ENCODE measurements around the gene DDR2.

The DDR2 gene

DNA sequence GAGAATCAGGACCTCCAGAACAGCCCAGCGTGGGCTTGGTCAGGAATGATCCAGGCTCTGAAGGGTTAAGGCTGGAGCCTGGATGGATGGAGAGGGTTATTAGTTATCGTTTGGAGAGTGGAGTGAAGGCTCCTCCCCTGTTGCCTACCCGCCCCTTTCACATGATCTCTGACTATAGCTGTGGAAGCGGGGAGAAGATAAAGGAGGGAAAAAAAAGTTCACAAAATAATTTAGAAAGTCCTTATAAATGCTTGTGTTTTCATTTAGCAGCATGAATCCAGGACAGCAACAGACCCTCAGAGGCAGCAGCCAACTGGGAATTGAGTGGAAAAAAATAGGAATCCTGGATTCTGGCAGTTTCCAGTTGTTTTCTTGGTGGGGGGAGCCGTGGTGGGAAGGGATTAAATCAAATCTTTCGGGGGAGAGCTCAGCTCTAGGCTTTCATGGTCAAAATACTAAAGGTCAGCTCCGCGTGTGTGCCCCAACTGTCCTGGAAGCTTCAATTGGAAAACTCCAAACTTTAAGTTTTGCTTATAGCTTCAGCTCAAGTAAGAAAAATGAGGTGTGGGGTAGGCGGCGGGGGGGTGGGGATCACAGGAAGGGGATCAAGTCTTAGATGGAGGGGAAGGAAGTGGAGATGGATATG is 595 bp upstream of the DDR2 start:
- peak; percentile 47 for DNase-seq

DNA sequence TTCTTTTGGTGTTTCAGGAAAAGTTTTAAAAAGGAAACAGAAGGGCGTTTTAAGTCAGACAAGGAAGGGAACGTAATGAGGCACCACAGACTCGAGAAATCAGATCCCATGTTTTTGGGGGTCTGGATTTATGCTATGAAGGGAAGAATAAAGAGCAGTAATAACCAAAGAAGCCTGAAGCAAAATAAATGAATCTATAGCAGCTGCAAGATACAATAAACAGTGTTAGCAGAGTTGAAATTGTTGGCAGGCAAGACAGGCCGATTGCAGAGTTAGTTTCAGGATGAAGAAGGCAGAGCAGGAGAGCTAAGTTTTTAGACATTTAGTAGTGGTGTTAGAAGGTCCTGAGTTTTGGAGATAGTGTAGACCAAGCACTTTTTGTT is 425 bp downstream of the DDR2 start:
- no peak for DNase-seq

DNA sequence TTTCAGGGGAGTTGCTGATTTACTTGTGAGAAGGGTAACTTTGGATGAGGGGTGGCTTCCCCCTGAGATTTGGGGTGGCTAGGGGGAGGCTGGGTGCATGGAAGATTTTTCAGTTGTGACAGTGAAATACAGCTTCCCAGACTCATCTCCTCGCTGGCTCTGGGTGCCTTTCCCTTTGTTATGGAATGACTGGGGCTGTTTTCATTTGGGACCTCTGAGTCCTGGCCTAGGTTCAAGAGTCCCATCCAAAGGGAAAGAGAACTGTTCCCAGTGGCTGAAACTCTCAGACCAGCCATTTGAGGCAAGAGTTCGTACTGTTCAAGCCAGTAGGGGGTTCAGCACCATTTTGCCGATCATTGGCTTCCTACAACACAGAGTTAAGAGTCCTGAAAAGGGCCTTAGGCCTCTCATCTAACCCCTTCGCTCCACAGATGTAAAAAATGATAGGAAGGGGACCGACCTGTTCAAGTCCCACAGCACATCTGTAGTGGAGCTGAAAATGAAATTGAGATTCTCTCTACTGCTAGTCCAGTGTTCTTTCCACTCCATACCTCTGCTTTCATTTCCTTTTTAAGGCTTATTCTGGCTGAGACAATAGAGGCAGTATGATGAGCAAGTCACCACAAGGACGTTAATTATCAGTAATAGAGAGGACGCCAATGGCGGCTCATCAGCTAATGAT is 958 bp downstream of the DDR2 start:
- peak; percentile 62 for DNase-seq

DNA sequence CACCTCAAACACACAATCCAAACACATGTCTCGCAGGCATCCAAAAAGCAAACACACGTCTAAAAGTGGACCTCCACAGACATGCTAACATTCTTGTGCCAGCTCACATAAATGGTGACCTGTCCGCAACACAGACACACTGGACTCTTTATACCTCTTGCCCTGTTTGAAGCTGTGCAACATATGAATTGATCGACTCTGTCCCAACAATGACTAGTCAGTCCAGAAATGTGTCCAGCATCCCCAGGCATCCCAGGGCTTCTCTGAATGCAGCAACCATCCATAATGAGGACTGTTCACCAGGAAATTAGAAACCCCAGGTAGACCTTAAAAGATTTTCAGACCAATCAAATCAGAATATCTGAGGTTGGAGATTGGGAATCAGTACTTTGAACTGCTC is 3.2 kb downstream of the DDR2 start:
- no peak for DNase-seq

DNA sequence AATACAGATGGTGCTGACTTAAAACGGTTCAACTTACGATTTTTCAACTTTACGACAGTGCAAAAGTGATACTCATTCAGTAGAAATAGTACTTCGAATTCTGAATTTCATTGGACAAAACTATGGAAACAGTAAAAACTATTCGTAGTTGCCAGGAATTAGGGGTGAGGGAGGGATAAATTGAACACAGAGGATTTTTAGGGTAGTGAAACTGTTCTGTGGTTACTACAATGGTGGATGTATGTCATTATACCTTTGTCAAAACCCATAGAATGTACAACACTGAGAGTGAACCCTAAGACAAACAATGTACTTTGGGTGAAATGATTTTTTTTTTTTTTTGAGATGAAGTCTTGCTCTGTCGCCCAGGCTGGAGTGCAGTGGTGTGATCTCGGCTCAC is 7.5 kb downstream of the DDR2 start:
- DNase-seq: no peak

DNA sequence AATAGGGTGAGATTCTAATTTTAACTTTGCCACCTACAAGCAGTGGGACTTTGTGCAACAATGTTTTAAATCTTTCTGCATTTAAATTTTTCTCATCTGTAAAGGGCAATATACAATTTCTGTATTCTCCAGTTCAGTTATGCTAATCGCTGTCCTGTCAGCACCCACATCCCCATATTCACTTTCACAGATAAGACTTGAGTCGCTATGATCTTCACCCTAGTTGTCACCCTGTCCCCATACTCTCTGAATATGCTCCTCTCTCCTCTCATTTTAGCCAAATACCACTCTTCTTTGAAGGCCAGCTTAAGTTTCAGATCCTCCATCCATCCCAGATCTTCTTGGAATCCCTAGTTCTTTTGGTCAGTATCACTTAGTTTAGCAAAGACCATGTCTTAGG is 8.8 kb downstream of the DDR2 start:
- no peak for DNase-seq

DNA sequence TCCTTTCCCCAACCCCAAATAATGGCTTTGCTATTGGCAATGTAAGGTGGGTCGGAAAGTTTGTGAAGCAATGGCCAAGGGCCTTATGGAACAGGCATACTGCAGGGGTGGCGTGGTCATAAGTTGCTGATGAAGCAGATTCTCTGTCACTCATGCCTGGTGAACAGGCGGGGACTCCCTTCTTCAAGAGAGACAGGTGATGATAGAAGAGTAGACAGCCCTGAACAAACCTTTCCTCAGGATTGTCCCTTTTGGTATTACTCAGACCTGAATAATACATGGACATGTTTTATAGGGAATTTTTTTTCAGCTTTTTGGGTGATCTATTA is 12.7 kb downstream of the DDR2 start:
- no peak for DNase-seq

DNA sequence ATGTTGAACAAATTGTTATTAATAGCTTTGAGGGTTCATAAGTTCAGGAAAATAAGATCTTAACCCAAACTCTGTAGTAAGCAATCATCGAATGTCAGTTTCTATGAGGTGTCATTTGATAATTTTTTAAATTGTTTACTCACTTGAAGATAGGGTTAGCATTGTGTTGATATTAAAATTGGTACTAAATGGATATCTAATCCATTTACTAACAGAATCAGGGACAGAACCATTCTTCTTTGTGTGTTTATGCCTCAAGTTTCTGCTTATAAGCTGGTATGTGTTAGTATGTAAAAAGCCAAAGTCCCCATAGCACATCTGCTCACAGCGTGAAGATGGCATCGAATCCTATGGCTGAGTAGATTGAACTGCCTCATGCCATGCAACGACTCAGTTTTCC is 13.4 kb downstream of the DDR2 start:
- DNase-seq: no peak

DNA sequence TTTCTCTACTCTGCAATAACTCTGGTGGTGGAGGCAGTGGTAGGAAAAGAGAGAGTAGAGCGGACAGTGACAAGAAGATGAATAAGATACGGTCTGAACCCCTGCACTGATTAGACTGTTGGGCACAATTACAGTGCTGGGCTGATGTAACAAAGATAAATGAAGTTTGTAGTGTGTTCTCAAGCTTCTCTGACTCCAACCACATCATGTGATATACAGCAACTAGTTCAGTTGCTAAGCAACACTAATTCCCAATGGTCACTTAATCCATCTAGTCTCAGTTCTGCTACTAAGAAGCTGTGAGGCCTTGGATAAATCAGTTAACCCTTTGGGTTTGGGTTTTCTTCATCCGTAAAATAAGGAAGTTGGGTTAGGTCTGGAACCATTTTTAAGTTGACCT is 17.3 kb downstream of the DDR2 start:
- DNase-seq: no peak

DNA sequence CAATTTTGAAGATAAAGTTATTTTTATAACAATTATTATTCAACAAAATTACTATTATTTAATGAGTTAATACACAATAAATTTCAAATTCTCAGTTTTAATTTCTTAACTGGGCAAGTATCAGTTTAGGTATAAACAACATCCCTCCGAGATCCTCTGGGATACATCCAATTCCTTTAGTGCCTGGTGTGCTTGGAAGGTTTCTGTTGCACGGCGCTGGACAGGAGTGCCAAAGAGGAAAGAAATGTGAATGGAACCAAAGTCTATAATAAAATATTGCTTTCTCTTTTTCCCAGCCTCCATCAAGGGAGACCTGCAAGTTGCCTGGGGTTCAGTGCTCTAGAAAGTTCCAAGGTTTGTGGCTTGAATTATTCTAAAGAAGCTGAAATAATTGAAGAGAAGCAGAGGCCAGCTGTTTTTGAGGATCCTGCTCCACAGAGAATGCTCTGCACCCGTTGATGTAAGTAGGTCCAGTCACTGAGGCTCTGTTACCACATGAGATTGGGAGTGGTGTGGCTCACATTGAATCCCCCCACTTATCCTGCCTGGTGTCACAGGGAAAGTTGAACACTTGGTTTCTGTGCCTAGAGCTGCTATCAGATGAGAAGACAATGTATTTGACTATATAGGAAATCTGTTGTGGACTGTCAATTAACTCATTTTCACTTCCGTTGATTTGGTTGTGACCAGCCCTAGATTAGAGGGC is 22.8 kb downstream of the DDR2 start:
- no peak for DNase-seq

DNA sequence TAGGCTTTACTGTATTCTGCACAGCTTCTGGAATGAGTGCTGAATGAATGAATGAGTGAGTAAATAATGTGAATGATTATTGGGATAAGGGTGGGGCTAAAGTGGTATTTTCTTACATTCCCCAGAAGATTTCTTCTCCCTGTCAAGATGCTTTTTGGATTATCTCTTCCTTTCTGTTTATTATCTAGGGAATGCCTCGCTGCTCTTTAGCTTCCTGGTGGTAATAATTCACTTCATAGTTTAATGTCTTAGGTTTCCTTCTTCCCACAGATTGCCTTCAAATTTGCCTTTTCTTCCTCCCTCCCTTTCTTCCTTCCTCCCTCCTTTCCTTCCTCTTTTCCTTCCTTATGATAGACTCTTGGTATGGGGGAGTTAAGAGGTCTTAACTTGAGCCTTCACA is 24.0 kb downstream of the DDR2 start:
- DNase-seq: no peak

DNA sequence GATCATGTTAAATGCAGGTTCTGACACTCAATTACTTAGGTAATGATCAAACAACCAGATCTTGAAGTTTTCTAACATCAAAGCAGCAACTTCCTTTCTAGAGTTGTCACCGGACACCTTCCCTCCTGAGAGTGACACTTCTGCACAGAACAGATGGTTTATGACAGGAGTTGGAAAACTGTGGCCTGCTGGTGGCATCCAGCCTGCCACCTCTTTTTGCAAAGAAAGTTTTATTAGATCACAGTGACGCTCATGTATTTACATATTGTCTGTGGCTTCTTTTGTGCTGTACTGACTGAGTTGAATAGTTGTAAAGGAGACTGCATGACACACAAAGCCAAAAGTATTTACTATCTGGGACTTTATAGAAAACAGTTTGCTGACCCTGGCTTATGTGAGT is 28.3 kb downstream of the DDR2 start:
- DNase-seq: no peak

DNA sequence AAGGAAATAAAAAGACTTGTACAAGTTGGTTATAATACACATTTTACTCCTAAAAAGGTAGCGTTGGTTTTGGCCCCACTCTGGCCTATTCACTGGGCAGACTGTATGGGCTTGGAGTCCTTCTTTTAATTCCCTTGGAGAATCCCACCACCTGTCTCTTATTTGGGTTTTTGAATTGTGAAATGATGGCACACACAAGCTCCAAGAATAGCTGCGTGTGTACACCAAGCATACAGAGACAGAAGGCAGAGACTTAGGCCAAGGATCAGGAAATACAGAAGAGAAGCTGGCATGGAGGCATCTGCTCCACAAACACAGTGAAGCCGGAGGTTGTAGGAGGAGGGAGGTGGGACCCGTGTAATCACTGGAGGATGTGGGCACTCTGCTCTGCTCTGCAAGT is 29.1 kb downstream of the DDR2 start:
- peak; percentile 85 for DNase-seq

DNA sequence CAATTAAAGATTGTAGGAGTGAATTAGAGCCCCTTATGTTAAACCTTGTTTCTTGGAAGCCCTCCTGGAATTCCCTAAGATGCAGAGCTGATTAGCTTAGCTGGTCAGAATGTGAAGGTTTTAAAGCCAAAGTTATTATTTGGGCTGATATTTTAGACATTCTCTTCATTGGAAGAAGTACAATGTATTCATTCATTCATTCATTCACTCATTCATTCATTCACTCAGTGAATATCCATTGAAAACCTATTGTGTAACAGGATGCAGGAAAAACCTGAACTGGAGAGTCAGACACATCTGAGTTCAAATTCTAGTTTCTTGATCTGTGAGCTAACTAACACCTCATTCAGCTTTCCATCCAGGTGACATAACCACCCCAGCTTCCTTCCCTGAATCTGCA is 29.7 kb downstream of the DDR2 start:
- DNase-seq: no peak

DNA sequence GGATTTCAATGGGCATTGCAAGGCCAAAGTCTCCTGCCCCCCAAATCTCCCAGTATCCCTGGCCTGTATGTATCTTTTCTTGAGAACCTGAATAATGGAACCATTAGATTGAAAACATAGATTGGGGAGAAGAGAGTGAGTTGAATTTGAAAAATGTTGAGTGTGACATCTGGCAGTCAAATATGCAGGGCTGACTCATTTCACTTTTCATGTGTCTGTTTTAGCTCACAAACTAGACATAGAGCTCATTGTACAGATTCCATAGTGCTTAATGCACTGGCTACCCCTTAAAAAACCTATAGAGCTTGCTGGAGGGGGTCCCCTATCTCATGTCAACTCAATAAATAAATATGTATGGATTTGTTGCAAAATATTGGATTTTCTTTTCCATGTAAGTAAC is 30.8 kb downstream of the DDR2 start:
- DNase-seq: peak; percentile 29

DNA sequence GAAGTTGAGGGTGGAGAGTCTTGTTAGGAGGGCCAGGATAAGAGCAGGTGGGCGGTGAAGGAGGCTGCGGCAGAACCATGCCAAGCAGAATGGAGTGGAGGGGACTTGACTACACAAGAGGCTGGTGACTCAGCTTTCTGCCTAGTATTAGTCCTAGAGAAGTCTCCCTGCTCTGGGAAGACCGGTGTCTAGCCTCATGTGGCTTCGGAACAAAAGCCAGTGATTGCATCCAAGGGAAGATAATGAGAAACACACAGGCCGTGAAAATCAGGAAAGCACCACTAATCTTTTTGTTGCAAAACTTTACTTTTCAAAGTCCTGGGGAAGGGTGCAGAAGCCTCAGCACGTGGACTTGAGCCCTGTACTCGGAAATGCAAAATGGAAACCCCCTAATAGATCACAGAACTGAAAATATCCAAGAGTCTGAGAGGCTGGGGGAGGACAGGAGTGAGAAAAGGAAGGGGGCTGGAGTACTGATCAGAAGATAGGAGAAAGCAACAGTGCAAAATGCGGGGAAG is 31.4 kb downstream of the DDR2 start:
- DNase-seq: peak; percentile 68

DNA sequence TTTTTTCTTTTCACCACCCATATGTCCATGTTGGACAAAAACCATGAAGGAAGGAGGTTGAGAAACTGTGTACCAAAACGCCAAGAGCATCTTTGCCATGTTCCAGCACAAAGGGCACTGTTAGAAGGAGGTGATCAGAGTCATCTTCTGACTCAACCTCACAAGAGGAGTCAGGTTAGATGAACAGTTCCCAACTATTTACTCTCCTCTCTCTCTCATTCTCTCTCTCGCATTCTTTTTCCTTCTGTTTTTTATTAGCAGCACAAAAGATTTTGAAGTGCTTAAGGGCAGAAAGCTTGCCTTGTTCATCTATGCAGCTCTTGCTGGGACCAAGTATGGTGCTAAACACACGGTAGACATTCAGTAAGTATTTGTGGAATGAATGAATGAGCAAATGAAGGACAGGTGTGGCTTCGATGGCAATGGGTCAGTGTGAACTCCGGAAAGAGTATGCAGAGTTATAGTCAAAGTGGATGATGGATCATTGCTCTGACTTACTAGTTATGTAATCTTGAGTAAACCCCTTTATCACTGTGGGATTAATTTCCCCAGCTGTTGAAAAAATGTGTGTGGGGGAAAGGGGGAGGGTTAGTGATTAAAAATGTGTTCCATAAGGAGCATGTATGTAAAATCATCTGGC is 33.9 kb downstream of the DDR2 start:
- DNase-seq: no peak

DNA sequence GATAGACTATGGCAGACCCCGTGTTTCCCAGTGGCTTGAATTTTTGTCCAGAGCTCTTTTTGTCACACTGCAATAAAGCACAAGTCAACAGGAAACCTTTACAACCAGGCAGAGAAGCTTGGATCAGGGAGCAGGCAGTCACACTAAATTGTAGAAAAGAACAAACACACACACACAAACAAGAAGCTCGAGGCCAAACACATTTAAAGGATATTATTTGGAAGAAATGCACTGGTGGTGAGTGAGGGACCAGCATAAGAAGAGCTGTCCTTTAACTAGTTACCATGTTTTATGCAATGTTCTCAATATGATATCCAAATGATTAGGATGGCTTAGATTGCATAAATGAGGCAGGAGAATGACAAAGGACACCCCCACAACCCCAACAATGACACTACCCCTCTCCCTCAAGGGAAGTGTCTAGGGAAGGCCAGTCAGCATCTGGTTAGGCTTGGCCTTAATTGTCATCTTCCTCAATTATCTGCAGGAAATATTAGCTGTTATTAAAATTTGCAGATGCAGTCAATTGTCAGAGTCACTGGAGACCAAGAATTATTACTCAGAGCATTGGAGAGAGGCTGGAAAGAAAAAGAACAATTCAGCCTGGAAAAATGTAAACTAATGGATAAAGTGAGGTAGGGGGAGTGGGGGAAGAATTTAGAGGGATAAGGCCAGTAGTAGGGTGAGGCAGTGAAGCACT is 35.3 kb downstream of the DDR2 start:
- DNase-seq: no peak

DNA sequence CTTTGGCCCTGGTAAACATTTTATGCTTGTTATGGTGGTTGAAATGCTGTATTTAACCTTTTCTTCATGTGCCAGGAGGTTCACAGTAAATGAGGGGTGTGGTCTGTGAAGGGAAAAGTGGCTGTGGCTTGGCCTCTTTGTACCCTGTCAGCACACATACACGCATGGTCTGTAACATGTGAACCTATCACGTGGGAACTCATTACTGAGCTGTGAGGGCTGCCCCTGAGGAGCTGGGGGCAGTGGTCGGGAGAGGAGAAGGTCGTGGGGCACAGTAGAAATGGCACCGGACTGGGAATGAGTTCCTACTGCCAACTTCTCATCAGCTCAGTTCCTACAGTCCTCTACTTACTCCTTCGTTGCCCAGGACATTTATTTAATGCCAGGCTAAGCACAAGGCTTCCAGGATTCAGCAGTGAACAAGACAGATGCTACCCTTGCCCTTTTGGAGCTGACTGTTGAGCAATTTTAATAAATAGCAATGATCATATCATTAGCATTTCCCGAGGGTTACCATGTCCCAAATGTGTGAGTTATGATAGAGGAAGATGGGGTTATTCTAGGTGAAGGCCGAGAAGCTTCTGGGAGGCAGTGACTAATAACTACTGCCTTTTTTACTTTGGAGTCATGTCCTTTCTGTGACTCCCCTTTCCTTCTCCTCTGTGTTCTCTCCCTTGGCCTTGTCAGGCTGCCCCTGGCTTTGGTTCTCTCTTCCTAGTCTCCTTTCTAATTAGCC is 38.8 kb downstream of the DDR2 start:
- peak; percentile 37 for DNase-seq

DNA sequence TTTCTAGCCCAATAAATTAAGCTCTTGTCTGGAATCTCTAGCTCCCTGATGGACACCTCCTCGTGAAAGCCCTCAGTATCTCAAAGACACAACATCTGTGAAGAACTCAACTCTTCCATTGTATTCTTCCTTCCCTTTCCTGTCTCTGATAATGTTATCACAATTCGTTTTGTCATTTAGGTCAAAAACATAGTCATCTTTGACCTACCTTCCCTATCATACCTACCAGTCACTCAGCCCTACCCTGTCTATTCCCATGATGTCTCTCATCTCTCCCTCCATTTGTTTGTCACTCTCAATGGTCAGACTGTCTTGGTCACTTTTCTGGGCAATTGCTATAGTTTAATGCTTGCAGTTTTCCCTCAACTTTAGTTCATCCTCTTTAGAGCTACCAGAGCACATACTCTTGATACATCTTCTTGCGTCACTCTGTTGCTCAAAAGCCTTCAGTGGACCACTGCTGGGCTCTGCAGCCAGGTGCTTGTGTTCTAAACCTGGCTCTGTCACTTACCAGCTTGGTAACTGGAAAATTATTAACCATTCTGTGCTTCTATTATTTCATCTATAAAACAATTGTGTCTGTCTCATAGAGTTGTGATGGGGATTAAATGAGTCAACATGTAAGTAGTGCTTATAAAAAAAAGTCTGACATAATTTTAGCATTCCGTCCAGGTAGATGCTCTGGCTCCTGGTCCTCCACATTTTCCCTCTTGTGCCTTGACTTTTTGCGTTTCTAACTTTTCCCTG is 39.6 kb downstream of the DDR2 start:
- DNase-seq: no peak

DNA sequence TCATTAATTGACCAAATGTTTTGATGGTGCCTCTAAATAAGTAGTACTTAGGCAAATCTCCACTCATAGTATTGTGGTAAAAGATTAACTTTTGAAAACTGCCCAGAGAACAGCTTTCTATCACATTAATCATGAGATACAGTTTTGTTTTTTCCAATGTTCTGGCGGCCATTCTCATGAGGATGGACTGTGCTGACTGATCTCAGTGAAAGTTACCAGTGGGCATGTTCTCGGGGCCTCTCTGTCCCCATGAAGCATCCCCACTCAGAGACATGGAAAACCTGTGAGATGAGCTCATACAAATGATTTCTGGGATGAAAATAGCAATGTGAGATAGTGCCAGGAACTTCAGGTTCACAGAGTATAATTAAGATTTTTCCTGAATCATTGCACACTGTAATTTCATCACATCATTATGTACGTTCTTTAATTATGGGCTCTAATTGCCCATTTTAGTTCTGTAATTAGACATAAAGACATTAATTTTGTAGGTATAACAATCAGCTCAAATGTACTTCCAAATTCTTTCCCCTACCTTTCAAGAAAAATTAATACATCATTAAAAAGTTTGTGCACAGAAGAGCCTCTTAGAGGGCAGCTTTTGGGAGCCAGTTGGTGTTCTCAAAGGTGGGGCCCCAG is 40.5 kb downstream of the DDR2 start:
- DNase-seq: peak; percentile 39
